K562 (cell line): ENCODE results near the gene ZNF862. TPM values are rescaled to one million over a fixed set of nuclear protein-coding genes. Genes with fewer than 3 reads are reported as not detected.

ENCODE experiments used
- ATAC-seq: fragments of 200-7000 bp; cut with Tn5 transposase; 3 replicates; pipeline ENCODE4 v1.9.1; 2020; ENCODE audit warnings: moderate library complexity
- BruUV-seq: library from RNA; stranded (reverse); fragments of 400-500 nt; replicated peaks from 2 replicates; lab custom pipeline; 2021; lab: Mats Ljungman, UMichigan
- CTCF ChIA-PET: fragments of 300-600 bp; formaldehyde crosslinking; extraction: SDS; loops from one replicate; lab custom pipeline; 2021; ENCODE audit warnings: low intra/inter-chr PET ratio; lab: Yijun Ruan, JAX
- POLR2A ChIA-PET: fragments of 300-600, 350-650 bp; sonication (Branson Sonifier 250); formaldehyde crosslinking; extraction: SDS; loops from one replicate; lab custom pipeline; 2021; ENCODE audit warnings: antibody characterized with exemption, inconsistent platforms; lab: Yijun Ruan, JAX
- DNase-seq, 4 experiments: peaks; one replicate each; pipeline versions ENCODE4 v3.0.0 to v3.0.0-alpha.2; 2011 to 2018; ENCODE audit warnings: low spot score in 3 of 4, mixed read lengths in 3 of 4; ENCODE audit errors: extremely low read depth in 1 of 4
- FAIRE-seq: peaks from 2 replicates; lab custom pipeline; 2011; peaks lifted over from hg19 to GRCh38; lab: Jason Lieb, UNC
- H2AFZ ChIP-seq: 2 replicates; pipeline ENCODE4 v1.6.0; 2011; ENCODE audit warnings: low read depth, low read length, control low read depth, inconsistent platforms
- H3K27ac ChIP-seq: fragments of 200-600 bp; 3 replicates; pipeline ENCODE4 v1.8.0; 2011; ENCODE audit warnings: low read depth, mild to moderate bottlenecking, control low read depth, inconsistent platforms, low read length, moderate library complexity, mixed read lengths; ENCODE audit errors: extremely low read depth
- H3K27me3 ChIP-seq, 2 experiments: fragments of 300-600 bp in 1 of 2; 2 replicates in 1 of 2; 3 replicates in 1 of 2; pipeline versions ENCODE4 v1.6.0 to v1.8.0; 2011; ENCODE audit warnings: inconsistent platforms in 2 of 2, low read length in 2 of 2, mild to moderate bottlenecking in 1 of 2, mixed read lengths in 1 of 2, moderate library complexity in 1 of 2; ENCODE audit not compliant: control insufficient read depth in 2 of 2, insufficient read depth in 2 of 2
- H3K36me3 ChIP-seq: fragments of 300-600 bp; 3 replicates; pipeline ENCODE4 v1.8.0; 2011; ENCODE audit warnings: mild to moderate bottlenecking, low read length, inconsistent platforms; ENCODE audit not compliant: control insufficient read depth, insufficient read depth
- H3K4me1 ChIP-seq, 2 experiments: fragments of 200-600 bp in 1 of 2; replicated peaks in 1 of 2; 2 replicates in 1 of 2; 3 replicates in 1 of 2; pipeline versions ENCODE4 v1.5.1 to v1.8.0; 2011; ENCODE audit warnings: inconsistent platforms in 2 of 2, low read length in 2 of 2, mild to moderate bottlenecking in 1 of 2, mixed read lengths in 1 of 2, moderate library complexity in 1 of 2; ENCODE audit not compliant: control insufficient read depth in 2 of 2, insufficient read depth in 2 of 2
- H3K4me2 ChIP-seq: 2 replicates; pipeline ENCODE4 v1.6.1; 2011; ENCODE audit warnings: low read length, control low read depth, inconsistent platforms, mixed read lengths; ENCODE audit not compliant: insufficient read depth
- H3K4me3 ChIP-seq: fragments of 200-600 bp; sonication (generic), shearing (Covaris generic); 2 replicates; pipeline ENCODE4 v1.5.1; 2016; ENCODE audit warnings: control low read depth, inconsistent platforms
- H3K79me2 ChIP-seq: fragments of 200-600 bp; 3 replicates; pipeline ENCODE4 v1.8.0; 2011; ENCODE audit warnings: low read length, inconsistent platforms; ENCODE audit not compliant: control insufficient read depth, insufficient read depth
- H3K9ac ChIP-seq, 2 experiments: 2 replicates each; pipeline versions ENCODE4 v1.6.0 to v1.6.1; 2011; ENCODE audit warnings: low read depth in 2 of 2, low read length in 2 of 2, control low read depth in 1 of 2, inconsistent platforms in 1 of 2, mild to moderate bottlenecking in 1 of 2, mixed read lengths in 1 of 2; ENCODE audit not compliant: insufficient read depth in 1 of 2
- H3K9me1 ChIP-seq: one replicate; pipeline ENCODE4 v1.6.0; 2011; ENCODE audit warnings: inconsistent platforms, mild to moderate bottlenecking, low read length, moderate library complexity; ENCODE audit not compliant: control insufficient read depth, insufficient read depth
- H3K9me3 ChIP-seq: replicated peaks from 2 replicates; pipeline ENCODE4 v1.5.1; 2011; ENCODE audit warnings: low read depth, low read length, inconsistent platforms; ENCODE audit not compliant: control insufficient read depth, insufficient read depth
- H4K20me1 ChIP-seq: replicated peaks from 2 replicates; pipeline ENCODE4 v1.6.1; 2011; ENCODE audit warnings: low read length, inconsistent platforms, mixed read lengths; ENCODE audit not compliant: control insufficient read depth, insufficient read depth
- ARNT ChIP-seq, 2 experiments: fragments of 450-650 bp; IDR thresholded peaks; 2 replicates each; pipeline ENCODE4 v1.6.1; 2016; ENCODE audit warnings: mild to moderate bottlenecking in 1 of 2
- ATF2 ChIP-seq: sonication (generic); formaldehyde crosslinking; IDR thresholded peaks from 2 replicates; pipeline ENCODE4 v1.8.1; 2022; ENCODE audit warnings: missing genetic modification reagents
- CC2D1A ChIP-seq: fragments of 450-650 bp; IDR thresholded peaks from 2 replicates; pipeline ENCODE4 v1.6.1; 2017; ENCODE audit warnings: mild to moderate bottlenecking
- DLX4 ChIP-seq: fragments of 250-450 bp; sonication (Bioruptor Pico); IDR thresholded peaks from 2 replicates; pipeline ENCODE4 v1.6.1; 2021; ENCODE audit warnings: mild to moderate bottlenecking
- EP300 ChIP-seq: IDR thresholded peaks from 2 replicates; pipeline ENCODE4 v1.6.1; 2012; ENCODE audit warnings: low read length, improper control_type of control experiment
- GTF2A2 ChIP-seq: IDR thresholded peaks from 2 replicates; pipeline ENCODE4 v1.6.1; 2016; ENCODE audit warnings: mild to moderate bottlenecking, missing genetic modification characterization, missing compliant biosample characterization
- HMGN3 ChIP-seq: IDR thresholded peaks from 2 replicates; pipeline ENCODE4 v1.6.1; 2011; ENCODE audit warnings: borderline replicate concordance, low read depth, mild to moderate bottlenecking, mixed read lengths, low read length; ENCODE audit not compliant: insufficient read length; ENCODE audit errors: extremely low read depth
- KDM4B ChIP-seq, 2 experiments: fragments of 450-650 bp in 1 of 2; sonication (generic) in 1 of 2; IDR thresholded peaks; 2 replicates each; pipeline ENCODE4 v1.6.1; 2016 to 2017; ENCODE audit warnings: borderline replicate concordance in 2 of 2, antibody characterized with exemption in 1 of 2, low read depth in 1 of 2, mild to moderate bottlenecking in 1 of 2
- L3MBTL2 ChIP-seq: fragments of 450-650 bp; IDR thresholded peaks from 2 replicates; pipeline ENCODE4 v1.6.1; 2016; ENCODE audit warnings: mild to moderate bottlenecking, moderate library complexity
- MECOM ChIP-seq: fragments of 250-450 bp; sonication (Bioruptor Pico); IDR thresholded peaks from 2 replicates; pipeline ENCODE4 v1.8.0; 2022; ENCODE audit warnings: inconsistent platforms
- POLR2B ChIP-seq: fragments of 450-650 bp; IDR thresholded peaks from 2 replicates; pipeline ENCODE4 v1.6.1; 2018; ENCODE audit warnings: low read depth; ENCODE audit not compliant: partially characterized antibody
- SRSF1 ChIP-seq: fragments of 200-400 bp; formaldehyde crosslinking; IDR thresholded peaks from 2 replicates; pipeline ENCODE4 v1.6.1; 2017; ENCODE audit warnings: mild to moderate bottlenecking, low read depth, low read length, moderate library complexity
- ZNF263 ChIP-seq: sonication (generic); formaldehyde crosslinking; IDR thresholded peaks from 2 replicates; pipeline ENCODE4 v1.8.0; 2022; ENCODE audit warnings: mild to moderate bottlenecking, missing genetic modification reagents, borderline replicate concordance
- ZNF41 ChIP-seq: fragments of 250-450 bp; sonication (Bioruptor Pico); conservative IDR thresholded peaks from 2 replicates; pipeline ENCODE4 v1.4.0; 2020; ENCODE audit warnings: mild to moderate bottlenecking
- ZNF436 ChIP-seq: fragments of 250-450, 450-650 bp; sonication (Bioruptor Pico); formaldehyde crosslinking; IDR thresholded peaks from 2 replicates; pipeline ENCODE4 v1.7.0; 2020; ENCODE audit warnings: mild to moderate bottlenecking
- ZZZ3 ChIP-seq: fragments of 450-650 bp; IDR thresholded peaks from 2 replicates; pipeline ENCODE4 v1.6.1; 2016; ENCODE audit warnings: antibody characterized with exemption, mild to moderate bottlenecking, moderate library complexity
- WGBS: fragments of 100-300 bp; shearing (Covaris generic); methylation state at CpG from one replicate; pipeline ENCODE4 v1.1.6; 2016; ENCODE audit warnings: low coverage, mixed read lengths; ENCODE audit not compliant: insufficient coverage; ENCODE audit errors: missing lambda C conversion rate; 5-methylcytosine and 5-hydroxymethylcytosine counted together
- in situ Hi-C: fragments of 300-500 bp; cut with MboI; formaldehyde crosslinking; loops from 4 replicates; pipeline ENCODE4 v1.15.0; 2018; ENCODE audit warnings: inconsistent platforms, mixed read lengths
- intact Hi-C: fragments of 100-400 bp; cut with micrococcal nuclease; formaldehyde crosslinking; loops from 2 replicates; pipeline ENCODE4 v1.14.2; 2022
- polyA plus RNA-seq, 8 experiments: library from polyadenylated mRNA; depleted of rRNA in 4 of 8; stranded (reverse) in 5 of 8; unstranded in 3 of 8; fragments of >200 nt; fragmentation: Nextera tagmentation in 2 of 8; fragmentation: Illumina TruSeq in 1 of 8; extraction: Ambion mirVana in 2 of 8; extraction: Trizol in 1 of 8; gene quantifications; 2 replicates each; pipeline versions ENCODE4 v1.2.1 to v1.2.3, GENCODE V29; 2011 to 2014; ENCODE audit warnings: inconsistent platforms in 1 of 8, missing spikeins in 1 of 8
- total RNA-seq, 7 experiments: library from RNA; depleted of rRNA in 6 of 7; stranded (reverse); fragments of >200 nt in 6 of 7; fragmentation: Illumina TruSeq in 2 of 7; extraction: Trizol in 2 of 7; gene quantifications; 2 replicates each; pipeline versions ENCODE4 v1.2.1 to v1.2.3, GENCODE V29; 2011 to 2021; ENCODE audit warnings: low replicate concordance in 1 of 7

ZNF862 gene
- total and polyA plus RNA-seq, 9 of the 15 experiments (the other 6 are each of a cell fraction or from before 2014, with no cell fraction given), result 1.1 to 3.9 (median 2.6) TPM

- WGBS, result 7% methylated on average over 16 of the region's 21 CpGs
- no peak for ATAC-seq
- no peak overlapping the region for H3K27ac ChIP-seq
- DNase-seq, result no peak
- TF ChIP-seq KDM4B (IDR thresholded peaks at IDR 0.05; ENCODE audit: borderline replicate concordance in 2 of 2, low read depth in 1 of 2), result no peak
- TF ChIP-seq ZNF41 (CRISPR knock-in tag), result no peak
- no peak for TF ChIP-seq ARNT (IDR thresholded peaks at IDR 0.05)
- peaks cover 28% of the 10 kb centered on the region for H4K20me1 ChIP-seq
- H3K9ac ChIP-seq, result peak overlapping the region in 1 of 2 experiments; percentile 47; a peak in 2 of 4 replicates
- ChIA-PET POLR2A (no interaction called here), CTCF (no interaction called here)
- BruUV-seq, result no TSS peak
- H3K9me1 ChIP-seq, result peaks cover 4% of the 10 kb centered on the region
- H2AFZ ChIP-seq, result no peak overlapping the region
- no peak overlapping the region for H3K4me3 ChIP-seq
- no peak for FAIRE-seq
- no peaks in the 10 kb centered on the region for H3K36me3 ChIP-seq
- H3K9me3 ChIP-seq, result no peaks in the 10 kb centered on the region
- peaks cover 3 to 80% of the 10 kb centered on the region in 2 experiments; a peak in 3 of 5 replicates for H3K4me1 ChIP-seq
- H3K27me3 ChIP-seq, result peaks cover 17 to 88% of the 10 kb centered on the region in 2 experiments; a peak in 4 of 5 replicates
- in situ Hi-C loops (no loop called here), intact Hi-C loops (no loop called here)
- no peaks in the 10 kb centered on the region for H3K79me2 ChIP-seq
- H3K4me2 ChIP-seq, result no peak overlapping the region
These were observed 21.9 kb upstream of the ZNF862 start for GRCh38 chr7:149816267-149816751.

GRCh38 chr7:149816794-149817193 is 21.4 kb upstream of the ZNF862 start:
- no peak overlapping the region for H3K4me2 ChIP-seq
- CTCF ChIA-PET, result no interaction called here
- H3K27me3 ChIP-seq, result peaks cover 21 to 88% of the 10 kb centered on the region in 2 experiments; a peak in 4 of 5 replicates
- FAIRE-seq (no peak), ATAC-seq (no peak), DNase-seq (no peak)
- peak overlapping the region in 1 of 2 experiments; percentile 8; a peak in 1 of 4 replicates for H3K9ac ChIP-seq
- H3K4me3 ChIP-seq, result no peak overlapping the region
- no peaks in the 10 kb centered on the region for H3K9me3 ChIP-seq
- peaks cover 3 to 81% of the 10 kb centered on the region in 2 experiments; a peak in 3 of 5 replicates for H3K4me1 ChIP-seq
- 0% methylated on average over 4 of the region's 4 CpGs for WGBS
- peaks cover 4% of the 10 kb centered on the region for H3K9me1 ChIP-seq
- POLR2A ChIA-PET, result interaction anchor here (0.6 kb wide), 1 partner anchor 104 kb away, joined by 3 read pairs; no protein-coding TSS in a partner anchor
- H3K79me2 ChIP-seq, result no peaks in the 10 kb centered on the region
- H4K20me1 ChIP-seq, result peaks cover 28% of the 10 kb centered on the region
- H2AFZ ChIP-seq, result no peak overlapping the region
- in situ Hi-C loops, result no loop called here
- no TSS peak for BruUV-seq
- H3K27ac ChIP-seq, result no peak overlapping the region
- no peaks in the 10 kb centered on the region for H3K36me3 ChIP-seq
- intact Hi-C loops, result no loop called here
- TF ChIP-seq DLX4 (no peak), ZNF436 (CRISPR knock-in tag) (no peak), ZZZ3 (no peak), ATF2 (CRISPR knock-in tag) (no peak), MECOM (no peak), HMGN3 (no peak), SRSF1 (no peak), EP300 (no peak), POLR2B (no peak), CC2D1A (no peak), GTF2A2 (no peak), ZNF263 (CRISPR knock-in tag) (no peak), L3MBTL2 (no peak)
